HK-2 (cell line): ENCODE measurements around the gene MARCHF2.
A peak's percentile ranks its signal among the peaks of the same experiment; 100 is the strongest.

Experiments
- DNase-seq: peaks from one replicate; pipeline ENCODE4 v3.0.0-alpha.2; 2018; ENCODE audit not compliant: unreplicated experiment

The MARCHF2 gene

GRCh38 chr19:8387688-8388611 lies 25.2 kb upstream of the MARCHF2 start:
- DNase-seq: no peak

DNA sequence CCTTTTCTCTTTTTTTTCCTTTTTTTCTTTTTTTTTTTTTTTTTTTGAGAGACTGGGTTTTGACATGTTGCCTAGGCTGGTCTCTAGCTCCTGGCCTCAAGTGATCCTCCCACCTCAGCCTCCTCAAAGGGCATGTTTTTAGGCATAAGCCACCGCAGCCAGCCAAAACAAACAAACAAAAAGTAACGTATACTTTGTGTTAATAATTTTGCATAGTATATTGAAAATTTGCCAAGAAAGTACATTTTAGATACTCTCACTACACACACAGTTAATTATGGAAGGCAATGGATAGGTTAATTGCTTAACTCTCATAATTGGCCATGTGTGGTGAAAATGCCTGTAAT lies 24.5 kb upstream of the MARCHF2 start:
- DNase-seq: no peak

GRCh38 chr19:8389891-8390616 lies 23.1 kb upstream of the MARCHF2 start, which contains the start of gene RAB11B:
Gene RAB11B (plus strand): TSS chr19:8390360. CDS start chr19:8390417, 57 bp downstream.
- DNase-seq: peak; percentile 100

GRCh38 chr19:8390617-8390981 lies 22.5 kb upstream of the MARCHF2 start:
- peak; percentile 96 for DNase-seq

DNA sequence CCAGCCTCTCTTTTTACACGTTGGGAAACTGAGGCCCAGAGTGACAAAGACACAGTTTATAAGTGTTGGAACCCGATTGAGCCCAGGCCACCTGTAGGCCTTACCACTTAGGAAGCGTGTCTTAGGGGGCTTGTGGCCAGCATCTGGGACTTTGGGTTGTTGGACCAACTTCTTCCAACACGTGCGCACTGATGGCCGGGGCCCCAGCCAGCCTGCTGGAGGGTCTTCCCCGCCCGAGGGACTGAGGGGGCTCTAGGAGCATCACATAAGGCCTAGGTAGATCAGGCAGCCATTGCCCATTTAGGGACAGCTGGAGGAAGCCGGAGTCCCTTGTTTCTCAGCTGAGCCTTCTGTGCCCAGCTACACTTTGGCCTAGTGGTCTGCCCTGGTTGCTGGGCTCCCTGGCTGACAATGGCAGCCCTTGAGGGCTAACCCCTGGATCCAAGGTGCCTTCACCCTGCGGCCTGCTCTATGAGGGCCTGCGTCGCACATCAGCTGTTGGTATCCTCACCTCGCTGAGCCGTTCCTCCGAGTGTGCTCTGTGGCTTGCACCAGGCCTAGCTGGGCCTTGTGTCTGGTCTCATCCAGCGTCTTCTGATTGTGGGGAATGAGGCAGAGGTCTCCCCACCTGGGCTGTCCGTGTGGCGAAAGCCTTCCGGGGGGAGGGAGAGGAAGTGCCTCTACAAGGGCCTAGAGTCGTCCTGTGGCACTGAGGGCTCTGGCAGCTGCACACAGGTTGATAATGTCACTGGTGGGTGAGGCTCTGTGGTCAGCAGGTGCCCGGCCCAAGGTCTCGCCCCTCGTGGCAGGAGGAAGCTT lies 21.7 kb upstream of the MARCHF2 start:
- DNase-seq: no peak

DNA sequence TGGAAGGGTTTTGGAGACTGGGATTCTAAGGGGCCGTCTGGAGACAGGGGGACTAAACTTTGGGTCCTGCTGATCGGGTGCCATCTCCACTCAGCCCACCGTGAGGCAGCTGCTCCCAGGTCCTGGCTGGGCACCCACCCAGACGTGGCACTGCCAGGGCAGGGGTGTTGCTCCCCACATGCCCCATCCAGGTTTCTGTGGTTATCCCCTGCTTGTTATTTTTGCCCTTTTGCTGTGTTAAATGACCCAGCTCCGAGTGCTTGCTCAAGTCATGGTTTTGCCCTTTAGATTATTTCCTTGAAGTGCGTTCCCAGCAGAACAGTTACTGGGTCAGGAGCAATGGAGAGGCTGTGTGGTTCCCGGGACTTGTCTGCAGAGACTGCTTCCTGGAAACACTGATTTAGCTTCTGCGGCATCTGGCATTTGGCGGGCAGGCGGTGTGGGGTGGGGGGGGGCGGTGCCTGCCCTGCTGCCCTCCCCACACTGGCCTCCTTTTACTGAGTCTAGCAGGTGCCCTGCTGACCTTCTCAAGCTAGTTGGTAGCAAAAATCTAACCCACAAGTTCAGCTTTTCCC lies 21.0 kb upstream of the MARCHF2 start:
- DNase-seq: no peak

DNA sequence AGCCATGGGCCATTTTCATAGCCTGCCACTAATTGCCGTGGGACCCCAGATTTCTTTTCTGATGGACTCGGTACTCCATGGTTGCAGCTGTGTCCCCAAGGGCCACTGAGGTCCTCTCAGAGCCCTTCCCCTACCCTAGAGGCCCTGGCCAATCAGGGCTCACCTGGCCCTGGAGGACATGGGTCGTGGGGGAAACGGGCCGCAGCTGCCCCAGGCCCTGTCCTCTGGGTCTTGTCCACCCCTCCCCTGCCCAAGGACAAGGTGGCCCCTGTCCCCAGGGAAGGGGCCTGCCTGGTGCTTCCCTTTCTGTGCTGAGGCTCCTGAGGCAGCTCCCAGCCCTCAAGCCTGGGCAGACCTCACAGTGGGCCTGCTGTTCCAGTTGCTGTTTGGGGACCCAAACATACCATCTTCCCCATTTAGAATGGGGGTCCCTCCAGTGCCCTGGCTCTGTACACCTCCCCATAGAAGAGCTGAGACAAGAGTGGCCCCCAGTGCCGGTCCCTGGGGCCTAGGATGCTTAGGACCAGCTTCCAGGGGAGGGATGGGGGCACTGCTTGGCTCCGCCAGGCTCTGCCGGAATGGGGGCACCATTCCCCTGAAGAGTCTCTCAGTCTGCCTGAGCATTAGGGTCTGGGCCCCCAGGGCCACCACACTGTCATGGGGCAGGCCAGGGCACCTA lies 19.8 kb upstream of the MARCHF2 start:
- no peak for DNase-seq

DNA sequence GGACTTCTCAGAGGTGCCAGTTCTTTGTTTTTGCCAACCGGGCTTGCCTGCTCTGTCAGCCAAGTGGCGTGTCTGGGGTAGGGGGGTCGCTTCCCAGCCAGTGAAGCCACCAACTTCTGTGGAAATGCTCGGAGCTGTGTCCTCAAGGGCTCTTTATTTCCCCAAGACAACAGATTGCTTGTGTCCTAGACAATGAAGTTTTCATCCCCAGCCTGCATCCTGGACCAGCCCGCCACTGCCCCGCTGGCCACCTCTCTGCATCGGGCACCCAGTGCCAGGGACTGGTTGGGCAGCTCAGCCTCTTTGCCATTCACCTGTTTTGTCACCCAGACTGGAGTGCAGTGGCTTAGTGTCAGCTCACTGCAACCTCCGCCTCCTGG lies 19.2 kb upstream of the MARCHF2 start:
- no peak for DNase-seq

DNA sequence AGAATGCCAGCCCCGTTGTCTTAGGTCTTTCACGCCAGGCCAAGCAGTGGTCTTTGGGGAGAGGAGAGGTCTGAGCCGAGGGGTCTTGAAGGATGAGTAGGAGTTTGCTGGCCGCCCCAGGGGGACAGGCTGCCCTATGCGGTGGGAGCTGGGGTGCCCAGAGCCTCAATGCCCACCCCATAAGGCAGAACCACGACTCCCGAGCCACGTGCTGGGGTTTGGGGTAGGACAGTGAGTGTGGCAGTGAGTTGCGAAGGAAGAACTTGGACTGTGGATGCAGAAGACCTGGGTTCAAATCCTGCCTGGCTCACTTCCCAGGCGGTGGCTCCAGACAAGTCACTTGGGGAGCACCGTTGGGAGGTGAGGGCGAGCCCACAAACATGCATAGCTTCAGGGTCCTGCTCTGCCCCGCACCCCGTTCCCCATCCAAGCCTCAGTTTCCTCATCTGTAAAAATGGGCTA lies 17.5 kb upstream of the MARCHF2 start:
- no peak for DNase-seq

- no peak for DNase-seq
These were observed 16.9 kb upstream of the MARCHF2 start for GRCh38 chr19:8396185-8396562.

- peak; percentile 63 for DNase-seq
These were observed 16.4 kb upstream of the MARCHF2 start for GRCh38 chr19:8396563-8397203.

DNA sequence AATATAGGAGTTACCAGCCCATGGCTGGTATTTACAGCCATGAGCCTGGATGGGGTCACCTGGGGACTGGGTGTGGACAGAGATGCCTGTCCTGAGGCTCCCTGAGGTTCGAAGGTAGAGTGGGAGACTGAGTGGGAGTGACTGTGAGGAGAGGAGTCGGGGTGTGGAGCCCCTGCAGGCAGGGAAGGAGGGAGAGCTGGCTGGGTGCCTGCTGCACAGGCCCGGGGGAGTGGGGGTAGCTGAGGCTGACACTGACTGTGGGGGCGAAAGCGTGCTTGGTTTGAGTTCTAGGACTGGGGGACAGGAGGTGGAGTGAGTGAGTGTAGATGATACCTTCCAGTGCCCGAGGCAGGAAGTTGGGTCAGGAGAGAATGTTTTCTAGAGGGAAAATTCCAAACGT lies 15.8 kb upstream of the MARCHF2 start:
- DNase-seq: peak; percentile 18

DNA sequence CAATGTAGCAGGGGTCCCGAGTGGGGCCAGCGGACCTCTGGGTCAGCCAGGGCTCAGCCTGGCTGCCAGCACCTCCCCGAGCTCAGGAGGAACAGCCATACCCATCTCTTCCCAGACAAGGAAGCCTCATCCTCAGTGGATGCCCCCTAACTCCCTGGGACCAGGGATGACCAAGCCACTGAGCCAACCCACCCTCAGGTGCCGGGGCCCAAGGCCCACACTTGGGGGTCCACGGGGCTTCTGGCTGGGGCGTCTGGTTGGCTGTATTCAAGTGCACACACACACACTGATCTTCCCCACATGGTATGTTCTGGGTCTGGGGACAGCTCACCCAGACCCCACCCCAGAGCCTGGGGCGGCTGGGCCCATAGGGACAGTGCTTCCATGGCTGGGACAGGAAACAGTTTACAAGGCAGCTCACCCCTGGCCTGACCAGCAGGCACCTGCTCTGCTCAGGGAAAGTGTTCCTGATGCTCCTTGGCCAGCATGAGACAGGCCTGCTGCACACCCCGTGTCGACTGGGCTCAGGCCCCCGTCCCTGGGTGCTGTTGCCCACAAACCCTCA lies 15.3 kb upstream of the MARCHF2 start:
- no peak for DNase-seq

DNA sequence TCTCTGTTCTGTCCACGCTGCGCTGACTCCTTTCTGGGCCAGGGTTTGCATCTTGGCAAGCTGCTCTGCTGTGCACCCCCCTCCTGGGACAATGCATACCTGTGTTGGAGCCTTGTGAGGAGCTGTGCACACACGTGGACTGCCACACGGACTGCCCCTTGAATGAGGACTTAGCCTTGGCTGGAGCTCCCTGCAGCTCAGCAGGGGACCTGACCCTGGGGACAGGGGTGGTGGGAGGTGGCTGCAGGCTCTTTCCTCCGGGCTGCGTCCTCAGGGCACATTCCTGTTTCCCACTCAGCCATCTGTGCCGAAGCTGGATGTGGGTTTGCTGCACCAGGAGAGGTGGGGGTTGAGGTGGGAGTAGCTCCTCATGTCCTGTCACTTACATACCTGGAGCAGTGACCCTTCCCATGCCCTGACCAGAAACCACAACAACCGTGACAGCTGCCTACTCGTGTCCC lies 14.8 kb upstream of the MARCHF2 start:
- DNase-seq: peak; percentile 69

DNA sequence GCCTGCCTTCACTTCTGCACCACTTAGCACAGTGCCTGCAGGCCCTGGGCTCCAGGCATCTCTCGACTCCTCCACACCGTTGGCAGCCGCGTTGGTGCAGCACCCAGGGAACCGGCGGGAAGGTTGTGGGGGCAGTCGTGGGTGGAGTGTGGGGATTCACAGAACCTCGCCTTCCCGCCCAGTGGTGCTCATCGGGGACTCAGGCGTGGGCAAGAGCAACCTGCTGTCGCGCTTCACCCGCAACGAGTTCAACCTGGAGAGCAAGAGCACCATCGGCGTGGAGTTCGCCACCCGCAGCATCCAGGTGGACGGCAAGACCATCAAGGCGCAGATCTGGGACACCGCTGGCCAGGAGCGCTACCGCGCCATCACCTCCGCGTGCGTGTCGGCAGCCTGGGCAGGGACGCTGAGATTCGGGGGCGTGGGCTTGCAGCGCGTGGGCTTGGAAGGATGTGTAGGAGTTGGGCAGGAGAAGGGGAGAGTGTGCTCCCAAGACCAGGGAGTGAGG lies 13.4 kb upstream of the MARCHF2 start:
- DNase-seq: no peak

DNA sequence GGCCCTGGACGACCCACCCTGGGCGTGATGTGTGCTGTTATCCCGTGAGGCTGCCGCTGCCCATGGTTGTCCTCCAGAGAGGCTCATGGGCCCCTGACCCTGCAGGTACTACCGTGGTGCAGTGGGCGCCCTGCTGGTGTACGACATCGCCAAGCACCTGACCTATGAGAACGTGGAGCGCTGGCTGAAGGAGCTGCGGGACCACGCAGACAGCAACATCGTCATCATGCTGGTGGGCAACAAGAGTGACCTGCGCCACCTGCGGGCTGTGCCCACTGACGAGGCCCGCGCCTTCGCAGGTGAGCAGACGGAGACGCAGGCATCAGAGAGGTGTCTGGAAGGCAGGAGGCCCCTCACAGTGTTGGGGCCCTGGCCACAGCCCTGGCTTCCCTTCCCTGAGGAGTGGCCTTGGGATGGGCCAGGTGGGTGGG lies 11.1 kb upstream of the MARCHF2 start:
- no peak for DNase-seq

GRCh38 chr19:8403098-8403819 lies 9.8 kb upstream of the MARCHF2 start:
- no peak for DNase-seq

GRCh38 chr19:8403820-8404109 lies 9.3 kb upstream of the MARCHF2 start:
- DNase-seq: no peak

- DNase-seq: no peak
These were observed 8.5 kb upstream of the MARCHF2 start for GRCh38 chr19:8404391-8405151.
